HCT116 (cell line): ENCODE data around the gene STPG2. TPM values are rescaled to one million over a fixed set of nuclear protein-coding genes. Genes with fewer than 3 reads are reported as not detected.

Source experiments
- ATAC-seq: fragments of 200-7000 bp; cut with Tn5 transposase; 2 replicates; pipeline ENCODE4 v1.9.1; 2020; ENCODE audit warnings: mild to moderate bottlenecking, moderate library complexity
- BruUV-seq: library from RNA; stranded (reverse); fragments of 400-500 nt; replicated peaks from 2 replicates; lab custom pipeline; 2021; lab: Mats Ljungman, UMichigan
- CTCF ChIA-PET: fragments of 300-600 bp; sonication (Branson Sonifier 250); formaldehyde crosslinking; loops from one replicate; lab custom pipeline; 2021; ENCODE audit warnings: antibody characterized with exemption; lab: Charles Lee
- POLR2A ChIA-PET: fragments of 300-600, 350-600 bp; sonication (Branson Sonifier 250); formaldehyde crosslinking; loops from one replicate; lab custom pipeline; 2021; ENCODE audit warnings: antibody characterized with exemption; lab: Charles Lee
- RAD21 ChIA-PET, 2 experiments: fragments of 300-600 bp; sonication (Branson Sonifier 250); formaldehyde crosslinking; loops; one replicate each; lab custom pipeline; 2023; ENCODE audit warnings: low total read pairs in 2 of 2; ENCODE audit not compliant: uncharacterized antibody in 2 of 2, unreplicated experiment in 2 of 2, low non-redundant PET in 1 of 2; lab: Charles Lee
- DNase-seq: peaks from one replicate; pipeline ENCODE4 v3.0.0-alpha.2; 2010; ENCODE audit warnings: low read depth, low spot score
- H2AFZ ChIP-seq: fragments of 200-600 bp; shearing (Covaris generic), sonication (generic); 2 replicates; pipeline ENCODE4 v1.6.1; 2017; ENCODE audit warnings: low read depth, mixed run types, mixed read lengths, antibody characterized with exemption, low read length; ENCODE audit not compliant: poor library complexity, severe bottlenecking
- H3K27ac ChIP-seq: 2 replicates; pipeline ENCODE4 v1.5.1; 2012; ENCODE audit warnings: low read depth, low read length
- H3K27me3 ChIP-seq: fragments of 200-600 bp; sonication (generic); 2 replicates; pipeline ENCODE4 v1.6.1; 2016; ENCODE audit warnings: mixed run types, low read length, mixed read lengths; ENCODE audit not compliant: insufficient read depth
- H3K36me3 ChIP-seq, 2 experiments: fragments of 200-500 bp in 1 of 2; fragments of 200-600 bp in 1 of 2; sonication (Bioruptor generic) in 1 of 2; sonication (generic) in 1 of 2; 2 replicates each; pipeline versions ENCODE4 v1.5.1 to v1.6.1; 2014 to 2016; ENCODE audit warnings: low read length in 2 of 2, inconsistent platforms in 1 of 2, mixed read lengths in 1 of 2, mixed run types in 1 of 2; ENCODE audit not compliant: insufficient read depth in 2 of 2, control insufficient read depth in 1 of 2
- H3K4me1 ChIP-seq, 2 experiments: fragments of 200-600 bp in 1 of 2; sonication (generic) in 1 of 2; 2 replicates each; pipeline versions ENCODE4 v1.5.1 to v1.6.1; 2012 to 2017; ENCODE audit warnings: low read length in 2 of 2, inconsistent platforms in 1 of 2, mild to moderate bottlenecking in 1 of 2, mixed read lengths in 1 of 2, mixed run types in 1 of 2, moderate library complexity in 1 of 2; ENCODE audit not compliant: insufficient read depth in 2 of 2, control insufficient read depth in 1 of 2
- H3K4me2 ChIP-seq: fragments of 200-600 bp; sonication (generic); 2 replicates; pipeline ENCODE4 v1.6.1; 2017; ENCODE audit warnings: mixed run types, low read length, mixed read lengths
- H3K4me3 ChIP-seq, 2 experiments: fragments of 200-600 bp in 1 of 2; sonication (generic) in 1 of 2; replicated peaks in 1 of 2; 2 replicates each; pipeline ENCODE4 v1.5.1; 2011 to 2016; ENCODE audit warnings: low read length in 2 of 2, control low read depth in 1 of 2, low read depth in 1 of 2, mild to moderate bottlenecking in 1 of 2, mixed read lengths in 1 of 2, mixed run types in 1 of 2
- H3K79me2 ChIP-seq: fragments of 200-600 bp; sonication (generic); 2 replicates; pipeline ENCODE4 v1.6.1; 2017; ENCODE audit warnings: mild to moderate bottlenecking, mixed run types, low read length, moderate library complexity, mixed read lengths; ENCODE audit not compliant: insufficient read depth
- H3K9ac ChIP-seq: fragments of 200-600 bp; sonication (generic); 2 replicates; pipeline ENCODE4 v1.6.1; 2016; ENCODE audit warnings: low read length, mixed read lengths
- H3K9me2 ChIP-seq: fragments of 200-600 bp; sonication (generic), shearing (Covaris generic); 2 replicates; pipeline ENCODE4 v1.6.1; 2017; ENCODE audit warnings: mixed run types, mild to moderate bottlenecking, moderate library complexity; ENCODE audit not compliant: insufficient read depth
- H3K9me3 ChIP-seq, 2 experiments: fragments of 200-500 bp in 1 of 2; fragments of 200-600 bp in 1 of 2; sonication (Bioruptor generic) in 1 of 2; sonication (generic) in 1 of 2; 2 replicates each; pipeline ENCODE4 v1.6.1; 2014 to 2017; ENCODE audit warnings: low read length in 2 of 2, mixed read lengths in 2 of 2, inconsistent platforms in 1 of 2, low read depth in 1 of 2, mild to moderate bottlenecking in 1 of 2, mixed run types in 1 of 2, moderate library complexity in 1 of 2; ENCODE audit not compliant: control insufficient read depth in 1 of 2, insufficient read depth in 1 of 2
- H4K20me1 ChIP-seq: fragments of 200-600 bp; sonication (generic), shearing (Covaris generic); 2 replicates; pipeline ENCODE4 v1.6.1; 2017; ENCODE audit warnings: mixed run types, mild to moderate bottlenecking, moderate library complexity; ENCODE audit not compliant: insufficient read depth
- ATF3 ChIP-seq: IDR thresholded peaks from 2 replicates; pipeline ENCODE4 v1.6.1; 2012
- CEBPB ChIP-seq: IDR thresholded peaks from 2 replicates; pipeline ENCODE4 v1.6.1; 2012; ENCODE audit warnings: low read depth
- CTCF ChIP-seq, 3 experiments: fragments of 200-600 bp in 1 of 3; sonication (generic) in 1 of 3; IDR thresholded peaks in 2 of 3; conservative IDR thresholded peaks in 1 of 3; 2 replicates each; pipeline ENCODE4 v1.5.1; 2012 to 2017; ENCODE audit warnings: low read depth in 2 of 3, low read length in 2 of 3, antibody characterized with exemption in 1 of 3, borderline replicate concordance in 1 of 3, control low read depth in 1 of 3, mild to moderate bottlenecking in 1 of 3, mixed read lengths in 1 of 3, mixed run types in 1 of 3, moderate library complexity in 1 of 3; ENCODE audit not compliant: insufficient read depth in 1 of 3
- ELF1 ChIP-seq: IDR thresholded peaks from 2 replicates; pipeline ENCODE4 v1.6.1; 2012; ENCODE audit warnings: low read depth, borderline replicate concordance
- EZH2 ChIP-seq: fragments of 200-600 bp; sonication (generic); IDR thresholded peaks from 2 replicates; pipeline ENCODE4 v1.6.1; 2017; ENCODE audit warnings: antibody characterized with exemption, mixed run types
- EZH2phosphoT487 ChIP-seq: fragments of 200-600 bp; IDR thresholded peaks from 2 replicates; pipeline ENCODE4 v1.6.1; 2018; ENCODE audit warnings: antibody characterized with exemption, borderline replicate concordance
- FOSL1 ChIP-seq: IDR thresholded peaks from 2 replicates; pipeline ENCODE4 v1.6.1; 2012; ENCODE audit warnings: low read depth
- JUND ChIP-seq: IDR thresholded peaks from 2 replicates; pipeline ENCODE4 v1.6.1; 2012
- MAX ChIP-seq: IDR thresholded peaks from 2 replicates; pipeline ENCODE4 v1.6.1; 2012
- POLR2A ChIP-seq: IDR thresholded peaks from 2 replicates; pipeline ENCODE4 v1.7.0; 2011; ENCODE audit warnings: borderline replicate concordance; ENCODE audit not compliant: insufficient read depth, insufficient read length; ENCODE audit errors: extremely low read depth
- POLR2AphosphoS5 ChIP-seq: IDR thresholded peaks from 2 replicates; pipeline ENCODE4 v1.6.1; 2011; ENCODE audit warnings: mild to moderate bottlenecking, low read depth, low read length, moderate library complexity
- REST ChIP-seq: IDR thresholded peaks from 2 replicates; pipeline ENCODE4 v1.6.1; 2012; ENCODE audit warnings: low read depth
- SP1 ChIP-seq: IDR thresholded peaks from 2 replicates; pipeline ENCODE4 v1.6.1; 2012; ENCODE audit warnings: low read depth
- SRF ChIP-seq: IDR thresholded peaks from 2 replicates; pipeline ENCODE4 v1.6.1; 2012; ENCODE audit warnings: low read depth
- TCF7L2 ChIP-seq: IDR thresholded peaks from 2 replicates; pipeline ENCODE4 v1.7.0; 2011; ENCODE audit warnings: borderline replicate concordance, inconsistent platforms; ENCODE audit not compliant: insufficient read depth, insufficient read length; ENCODE audit errors: extremely low read depth
- ZBTB33 ChIP-seq: IDR thresholded peaks from 2 replicates; pipeline ENCODE4 v1.6.1; 2011; ENCODE audit warnings: mild to moderate bottlenecking, low read length, moderate library complexity; ENCODE audit not compliant: insufficient replicate concordance; ENCODE audit errors: extremely low read depth
- ZFX ChIP-seq: fragments of 450-650 bp; IDR thresholded peaks from 2 replicates; pipeline ENCODE4 v1.6.1; 2017
- ZNF274 ChIP-seq: fragments of 200-500 bp; sonication (Bioruptor generic); IDR thresholded peaks from 2 replicates; pipeline ENCODE4 v1.6.1; 2014; ENCODE audit warnings: mild to moderate bottlenecking, low read depth, low read length, inconsistent platforms
- intact Hi-C: fragments of 100-400 bp; cut with micrococcal nuclease; formaldehyde crosslinking; loops from 2 replicates; pipeline ENCODE4 v1.10.0; 2022
- total RNA-seq: library from RNA; stranded (reverse); gene quantifications from one replicate; pipeline ENCODE4 v1.2.1, GENCODE V29; 2021; ENCODE audit not compliant: unreplicated experiment

The STPG2 gene
- total RNA-seq, 1 experiment from 2014 or later: not detected

- Histone ChIP-seq H3K9ac (no peak overlapping the region), H3K79me2 (no peaks in the 10 kb centered on the region), H4K20me1 (no peaks in the 10 kb centered on the region), H3K36me3 (no peaks in the 10 kb centered on the region), H3K4me2 (no peak overlapping the region), H3K27me3 (no peaks in the 10 kb centered on the region), H2AFZ (no peak overlapping the region), H3K4me1 (no peaks in the 10 kb centered on the region), H3K27ac (no peak overlapping the region), H3K4me3 (no peak overlapping the region), H3K9me3 (no peaks in the 10 kb centered on the region), H3K9me2 (no peaks in the 10 kb centered on the region)
- TF ChIP-seq SRF (no peak), CEBPB (no peak), SP1 (no peak), EZH2phosphoT487 (no peak), CTCF (IDR thresholded peaks at IDR 0.05 in 2 of 3, conservative IDR thresholded peaks at IDR 0.05 in 1 of 3; ENCODE audit: borderline replicate concordance in 1 of 3, insufficient read depth in 1 of 3, low read depth in 2 of 3, low read length in 2 of 3) (no peak), ZFX (no peak), FOSL1 (no peak), MAX (no peak), ATF3 (no peak), ZBTB33 (no peak), ZNF274 (no peak), JUND (no peak), POLR2AphosphoS5 (no peak), TCF7L2 (no peak), REST (no peak), EZH2 (no peak), POLR2A (no peak), ELF1 (no peak)
- intact Hi-C loops: no loop called here
- no peak for ATAC-seq
- no TSS peak for BruUV-seq
- DNase-seq: no peak
- ChIA-PET CTCF (no interaction called here), RAD21 (no interaction called here), POLR2A (no interaction called here)
Measured at GRCh38 chr4:97868097-97868496, 275.2 kb downstream of the STPG2 start.
